HG03280 (cell line): ENCODE results near the gene TMEM30B.
A peak's percentile ranks its signal among the peaks of the same experiment; 100 is the strongest.
"Not testable (repeated sequence)": the region's sequence is repeated elsewhere in the genome, so short reads cannot be mapped to it uniquely, and the experiment has no call there.

Experiments
- ATAC-seq: cut with Tn5 transposase; IDR thresholded peaks from one replicate; pipeline ENCODE4 v1.9.1; 2021; ENCODE audit warnings: mild to moderate bottlenecking, moderate library complexity; ENCODE audit not compliant: unreplicated experiment

TMEM30B gene

GRCh38 chr14:61281186-61281947, at the start of gene TMEM30B:
Gene TMEM30B (minus strand): TSS chr14:61281338. CDS start chr14:61281147, 191 bp downstream.
- no peak for ATAC-seq

GRCh38 chr14:61330511-61330910, 49.4 kb upstream of the TMEM30B start:
- no peak for ATAC-seq

- ATAC-seq = no peak
Measured at GRCh38 chr14:61329478-61330051, 48.4 kb upstream of the TMEM30B start.

GRCh38 chr14:61328626-61329262, 47.6 kb upstream of the TMEM30B start:
- ATAC-seq = no peak

- no peak for ATAC-seq
Measured at GRCh38 chr14:61326847-61327246, 45.7 kb upstream of the TMEM30B start.

- ATAC-seq = no peak
Measured at GRCh38 chr14:61326146-61326545, 45.0 kb upstream of the TMEM30B start.

GRCh38 chr14:61325166-61325565, 44.0 kb upstream of the TMEM30B start:
- ATAC-seq = no peak

GRCh38 chr14:61323970-61324369, 42.8 kb upstream of the TMEM30B start:
- ATAC-seq = no peak

GRCh38 chr14:61322799-61323290, 41.7 kb upstream of the TMEM30B start:
- ATAC-seq = no peak

GRCh38 chr14:61322011-61322798, 41.1 kb upstream of the TMEM30B start:
- ATAC-seq = peak; percentile 12

- peak; percentile 63 for ATAC-seq
Measured at GRCh38 chr14:61321385-61322010, 40.4 kb upstream of the TMEM30B start, which contains the start of gene PRKCH. Gene PRKCH (plus strand): TSS chr14:61321579. CDS start chr14:61322102, 523 bp downstream.

- ATAC-seq = no peak
Measured at GRCh38 chr14:61320806-61321384, 39.8 kb upstream of the TMEM30B start.

GRCh38 chr14:61320170-61320569, 39.0 kb upstream of the TMEM30B start:
- not testable (repeated sequence) for ATAC-seq

- no peak for ATAC-seq
Measured at GRCh38 chr14:61319706-61320105, 38.6 kb upstream of the TMEM30B start.

- ATAC-seq = no peak
Measured at GRCh38 chr14:61319086-61319485, 37.9 kb upstream of the TMEM30B start.

- no peak for ATAC-seq
Measured at GRCh38 chr14:61315313-61315712, 34.2 kb upstream of the TMEM30B start.

- ATAC-seq = not testable (repeated sequence)
Measured at GRCh38 chr14:61308701-61309100, 27.6 kb upstream of the TMEM30B start.

GRCh38 chr14:61308198-61308597, 27.1 kb upstream of the TMEM30B start:
- no peak for ATAC-seq

- no peak for ATAC-seq
Measured at GRCh38 chr14:61304688-61305087, 23.6 kb upstream of the TMEM30B start.

GRCh38 chr14:61300754-61301153, 19.6 kb upstream of the TMEM30B start:
- ATAC-seq = no peak
